M059J (cell line): Measurements from ENCODE around the gene TMED4. TPM values are rescaled to one million over a fixed set of nuclear protein-coding genes. Genes with fewer than 3 reads are reported as not detected.

Experiments
- DNase-seq: peaks from one replicate; pipeline ENCODE4 v3.0.0-alpha.2; 2012; ENCODE audit warnings: low read depth
- total RNA-seq: library from RNA; depleted of rRNA; stranded (reverse); fragments of >200 nt; shearing (Covaris generic); gene quantifications from 2 replicates; pipeline ENCODE4 v1.2.3, GENCODE V29; 2014; rRNA removed

TMED4 gene
- total RNA-seq, 1 experiment from 2014 or later: 226 TPM

GRCh38 chr7:44540592-44541027 lies 41.4 kb downstream of the TMED4 start:
- no peak for DNase-seq

DNA sequence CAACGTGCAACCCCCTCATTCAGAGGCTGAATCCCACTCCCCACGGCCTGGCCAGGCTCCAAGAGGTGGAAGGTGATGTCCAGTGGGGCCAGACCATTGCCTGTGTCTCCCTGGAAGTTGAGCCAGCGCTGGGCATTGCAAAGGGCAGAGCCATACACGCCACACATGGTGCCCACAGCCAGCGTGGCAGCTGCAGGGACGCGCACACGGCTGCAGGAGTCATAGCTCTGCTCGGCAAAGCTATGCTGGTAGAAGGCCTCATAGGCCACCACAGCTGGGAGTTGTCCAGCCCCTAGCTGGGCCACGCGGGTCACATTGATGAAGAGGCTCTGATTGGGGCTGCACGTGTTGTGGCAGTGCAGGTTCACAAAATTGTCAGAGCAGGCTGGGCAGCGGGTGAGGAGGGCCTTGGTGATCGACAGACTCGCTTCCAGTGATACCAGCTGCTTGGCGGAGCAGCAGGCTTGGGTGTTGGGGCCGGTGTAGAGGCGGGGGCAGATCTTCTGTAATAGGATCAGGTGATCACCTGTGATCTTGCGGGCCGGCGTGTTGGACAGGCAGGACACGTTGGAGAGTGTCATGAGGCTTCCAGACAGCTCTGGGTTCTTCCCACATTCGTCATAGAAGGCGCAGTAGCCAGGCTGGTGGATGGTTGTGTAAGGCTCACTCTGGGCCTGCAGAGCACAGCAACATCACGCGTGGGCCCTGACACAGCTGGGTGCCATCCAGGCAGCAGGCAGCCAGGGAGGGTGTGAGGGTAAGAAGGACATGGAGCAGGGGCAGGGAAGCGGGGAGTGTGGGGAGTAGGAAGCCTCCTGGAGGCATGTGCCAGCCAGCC lies 42.1 kb downstream of the TMED4 start:
- no peak for DNase-seq

DNA sequence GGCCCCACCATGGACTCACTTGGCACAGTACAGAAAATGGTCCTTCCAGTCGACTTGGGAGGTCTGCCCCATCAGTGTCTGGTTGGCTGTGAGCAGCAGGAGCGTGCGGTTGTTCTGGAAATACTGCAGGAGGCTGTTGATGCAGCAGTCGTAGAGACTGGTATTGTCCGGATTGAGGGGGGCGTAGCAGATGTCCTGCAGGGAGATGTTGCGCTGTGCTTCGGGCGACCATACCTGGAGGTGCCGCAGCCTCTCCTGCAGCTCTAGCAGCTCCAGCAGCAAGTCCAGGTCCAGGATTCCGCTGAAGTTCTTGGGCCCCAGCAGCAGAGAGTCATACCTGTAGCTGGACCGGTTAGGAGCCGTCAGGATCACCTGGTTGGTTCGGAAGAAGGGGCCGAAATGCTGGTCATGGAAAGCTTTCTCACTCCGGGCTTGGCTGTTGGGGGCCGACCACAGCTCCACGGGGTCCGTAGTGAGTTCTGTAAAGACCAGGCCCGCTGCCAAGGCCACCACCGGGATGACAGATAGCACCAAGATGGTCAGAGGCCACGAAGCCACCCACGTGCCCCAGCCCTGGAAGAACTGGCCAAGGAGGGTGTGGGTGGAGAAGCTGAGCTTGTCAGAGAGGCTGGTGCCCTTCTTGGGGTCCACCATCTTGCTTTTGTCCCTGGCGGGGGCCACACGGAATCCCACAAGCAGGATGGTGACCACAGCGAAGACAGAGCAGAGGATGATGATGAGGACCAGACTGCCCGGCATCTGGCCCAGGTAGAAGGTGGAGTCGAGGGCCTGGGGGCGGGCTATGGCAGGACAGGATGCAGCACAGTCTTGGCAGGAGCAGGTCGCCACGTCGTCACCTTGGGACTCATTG lies 43.0 kb downstream of the TMED4 start:
- no peak for DNase-seq

- no peak for DNase-seq
These were observed 43.8 kb downstream of the TMED4 start for GRCh38 chr7:44538093-44538797.

DNA sequence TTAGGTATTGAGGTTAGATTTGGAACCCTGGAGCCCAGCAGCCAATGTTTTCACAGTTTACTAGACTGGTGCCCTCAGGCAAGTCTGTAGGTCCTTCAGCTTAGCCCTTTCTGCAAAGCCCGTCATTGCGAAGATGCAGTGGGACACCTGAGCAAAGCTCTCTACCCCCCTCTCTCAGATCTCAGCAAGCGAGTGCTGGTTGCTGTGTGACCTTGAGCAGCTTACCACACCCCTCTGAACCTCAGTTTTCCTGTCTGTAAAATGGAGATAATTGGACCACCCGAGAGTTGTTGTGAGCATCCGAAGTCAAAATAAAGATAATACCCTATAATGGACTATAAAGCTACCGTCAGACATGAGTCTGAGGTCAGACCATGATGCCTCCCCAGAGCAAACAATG lies 44.6 kb downstream of the TMED4 start:
- DNase-seq: no peak

- no peak for DNase-seq
These were observed 45.9 kb downstream of the TMED4 start for GRCh38 chr7:44536090-44536489.

DNA sequence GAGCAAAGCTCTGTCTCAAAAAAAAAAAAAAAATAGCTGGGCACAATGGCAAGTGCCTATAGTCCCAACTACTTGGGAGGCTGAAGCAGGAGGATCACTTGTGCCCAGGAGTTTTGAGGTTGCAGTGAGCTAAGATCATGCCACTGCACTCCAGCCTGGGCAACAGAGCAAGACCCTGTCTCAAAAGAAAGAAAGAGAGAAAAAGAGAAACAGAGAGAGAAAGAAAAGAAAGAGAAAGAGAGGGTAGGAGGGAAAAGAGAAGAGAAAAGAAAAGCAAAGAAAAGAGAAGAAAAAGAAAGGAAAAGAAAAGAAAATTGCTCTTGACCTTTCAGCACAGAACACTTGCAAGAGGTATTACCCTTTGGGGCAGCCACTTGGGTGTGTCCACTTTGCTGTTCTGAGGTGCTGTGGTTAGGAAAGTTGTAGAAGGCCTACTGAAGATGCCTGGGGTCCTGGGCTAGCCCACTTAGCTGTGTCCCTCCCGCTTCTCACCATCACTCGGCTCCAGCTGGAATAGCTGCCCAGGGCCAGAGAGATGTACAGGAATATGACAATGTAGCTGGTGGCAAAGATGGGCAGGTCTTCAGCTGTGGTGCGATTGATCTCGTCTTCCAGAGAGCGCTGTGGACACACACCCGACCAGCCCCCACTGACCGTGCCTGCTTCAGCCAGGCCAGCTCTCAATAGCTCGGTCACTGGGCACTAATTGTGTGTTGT lies 46.5 kb downstream of the TMED4 start:
- no peak for DNase-seq

GRCh38 chr7:44534501-44534900 lies 47.5 kb downstream of the TMED4 start:
- peak; percentile 27 for DNase-seq

DNA sequence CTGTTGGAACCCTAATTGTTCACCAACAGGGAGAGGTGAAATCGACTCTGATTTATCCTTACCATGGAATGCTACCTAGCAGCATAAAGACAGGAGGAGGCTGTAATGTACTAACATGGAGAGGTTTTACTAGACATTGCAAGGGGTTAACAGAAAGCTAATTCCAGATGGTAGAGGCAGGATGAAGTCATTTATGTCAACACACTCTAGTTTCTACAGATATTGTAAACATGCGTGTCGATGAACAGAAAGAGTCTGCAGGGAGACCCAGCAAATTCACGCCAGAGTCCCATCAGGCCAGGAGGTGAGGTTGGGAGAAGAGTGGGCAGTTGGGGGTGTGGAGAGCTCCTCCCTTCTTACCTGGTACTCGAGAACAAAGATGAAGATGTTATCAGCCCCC lies 47.9 kb downstream of the TMED4 start:
- DNase-seq: no peak

GRCh38 chr7:44533301-44534055 lies 48.6 kb downstream of the TMED4 start:
- DNase-seq: peak; percentile 33

- DNase-seq: no peak
These were observed 50.3 kb downstream of the TMED4 start for GRCh38 chr7:44531421-44532380.

- DNase-seq: no peak
These were observed 51.0 kb downstream of the TMED4 start for GRCh38 chr7:44530990-44531389.

Other genes with a start within 250 kb of the TMED4 start
- 41.3 and 76.2 TPM in 2 replicates for gene NUDCD3, start 91.6 kb downstream of the TMED4 start, total RNA-seq
- gene NPC1L1, start 40.9 kb downstream of the TMED4 start, total RNA-seq: not detected in 2 replicates
- 63.2 and 68.6 TPM in 2 replicates for gene DDX56, start 8.3 kb downstream of the TMED4 start, total RNA-seq
- gene OGDH, start 24.4 kb upstream of the TMED4 start, total RNA-seq: 45.9 and 56.0 TPM in 2 replicates
- gene ZMIZ2, start 166.6 kb upstream of the TMED4 start, total RNA-seq: 6.2 and 11.4 TPM in 2 replicates
- gene PPIA, start 214.4 kb upstream of the TMED4 start, total RNA-seq: 4,190 and 5,216 TPM in 2 replicates